Hair follicular keratinocyte (primary cell): ENCODE results near the gene KIF1A. TPM values are rescaled to one million over a fixed set of nuclear protein-coding genes. Genes with fewer than 3 reads are reported as not detected.

ENCODE experiments used
- total RNA-seq: library from RNA; depleted of rRNA; stranded (reverse); fragments of >200 nt; gene quantifications from 2 replicates; pipeline ENCODE4 v1.2.3, GENCODE V29; 2015

The KIF1A gene, protein sequence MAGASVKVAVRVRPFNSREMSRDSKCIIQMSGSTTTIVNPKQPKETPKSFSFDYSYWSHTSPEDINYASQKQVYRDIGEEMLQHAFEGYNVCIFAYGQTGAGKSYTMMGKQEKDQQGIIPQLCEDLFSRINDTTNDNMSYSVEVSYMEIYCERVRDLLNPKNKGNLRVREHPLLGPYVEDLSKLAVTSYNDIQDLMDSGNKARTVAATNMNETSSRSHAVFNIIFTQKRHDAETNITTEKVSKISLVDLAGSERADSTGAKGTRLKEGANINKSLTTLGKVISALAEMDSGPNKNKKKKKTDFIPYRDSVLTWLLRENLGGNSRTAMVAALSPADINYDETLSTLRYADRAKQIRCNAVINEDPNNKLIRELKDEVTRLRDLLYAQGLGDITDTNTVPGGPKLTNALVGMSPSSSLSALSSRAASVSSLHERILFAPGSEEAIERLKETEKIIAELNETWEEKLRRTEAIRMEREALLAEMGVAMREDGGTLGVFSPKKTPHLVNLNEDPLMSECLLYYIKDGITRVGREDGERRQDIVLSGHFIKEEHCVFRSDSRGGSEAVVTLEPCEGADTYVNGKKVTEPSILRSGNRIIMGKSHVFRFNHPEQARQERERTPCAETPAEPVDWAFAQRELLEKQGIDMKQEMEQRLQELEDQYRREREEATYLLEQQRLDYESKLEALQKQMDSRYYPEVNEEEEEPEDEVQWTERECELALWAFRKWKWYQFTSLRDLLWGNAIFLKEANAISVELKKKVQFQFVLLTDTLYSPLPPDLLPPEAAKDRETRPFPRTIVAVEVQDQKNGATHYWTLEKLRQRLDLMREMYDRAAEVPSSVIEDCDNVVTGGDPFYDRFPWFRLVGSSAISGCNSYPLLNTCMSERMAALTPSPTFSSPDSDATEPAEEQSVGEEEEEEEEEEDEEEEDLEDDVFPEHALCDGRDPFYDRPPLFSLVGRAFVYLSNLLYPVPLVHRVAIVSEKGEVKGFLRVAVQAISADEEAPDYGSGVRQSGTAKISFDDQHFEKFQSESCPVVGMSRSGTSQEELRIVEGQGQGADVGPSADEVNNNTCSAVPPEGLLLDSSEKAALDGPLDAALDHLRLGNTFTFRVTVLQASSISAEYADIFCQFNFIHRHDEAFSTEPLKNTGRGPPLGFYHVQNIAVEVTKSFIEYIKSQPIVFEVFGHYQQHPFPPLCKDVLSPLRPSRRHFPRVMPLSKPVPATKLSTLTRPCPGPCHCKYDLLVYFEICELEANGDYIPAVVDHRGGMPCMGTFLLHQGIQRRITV (N-terminal part only)
- not detected in 2 replicates for total RNA-seq

DNA sequence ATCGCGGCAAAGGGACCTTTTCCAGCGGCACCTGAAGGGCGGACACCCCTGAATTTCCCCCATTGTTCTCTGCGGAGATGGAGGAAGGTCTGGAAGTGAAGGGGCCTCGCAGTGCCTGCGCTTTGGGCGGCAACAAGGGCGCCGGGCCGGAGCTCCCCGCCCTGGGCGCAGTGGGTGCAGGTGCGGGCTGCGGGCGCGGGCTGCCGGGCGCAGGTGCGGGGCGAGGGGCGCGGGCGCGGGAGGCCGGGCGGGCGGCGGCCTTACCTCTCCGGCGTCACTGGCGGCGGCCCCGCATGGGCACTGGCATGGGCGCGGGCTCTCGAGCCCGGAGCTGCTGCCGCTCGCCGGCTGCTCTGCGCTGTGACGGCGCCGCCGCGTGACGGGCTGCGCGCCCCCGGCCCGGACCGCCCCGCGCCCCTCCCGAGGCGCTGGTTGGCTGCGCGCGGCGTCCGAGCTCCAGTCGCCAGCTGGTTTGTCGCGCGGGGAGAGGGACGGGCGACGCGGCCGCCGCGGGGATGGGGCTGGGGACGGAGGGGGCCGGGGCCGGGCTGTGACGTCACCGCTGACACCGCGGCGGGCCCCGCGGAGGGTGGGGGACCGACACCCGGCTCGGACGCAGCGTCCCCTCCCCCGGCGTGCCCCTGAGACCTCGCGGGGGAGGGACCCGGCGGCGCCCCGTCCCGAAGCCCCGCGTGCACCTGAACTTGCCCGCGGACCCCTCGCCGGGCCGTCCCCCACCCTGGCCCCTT, at the start of gene KIF1A:
Gene KIF1A, minus strand, starts transcription at position 362 of the 749 bp plus-strand sequence. CDS start 22,467 bp downstream, outside the sequence.

GRCh38 chr2:240868286-240869108, 48.5 kb upstream of the KIF1A start, which contains the start of gene AGXT:
Gene AGXT (plus strand): TSS chr2:240868824. CDS start chr2:240868866, 42 bp downstream.

GRCh38 chr2:240691631-240692420, 128.2 kb downstream of the KIF1A start, which contains the start of gene AQP12A:
Gene AQP12A (plus strand): TSS chr2:240691866. CDS start chr2:240691914, 48 bp downstream.

GRCh38 chr2:240682431-240683224, 137.4 kb downstream of the KIF1A start, which contains the start of gene AQP12B:
Gene AQP12B (minus strand): TSS chr2:240682885. CDS start chr2:240682837, 48 bp downstream.

Other genes with a start within 250 kb of the KIF1A start
- gene CAPN10, start 233.5 kb downstream of the KIF1A start, total RNA-seq, result 15.6 and 16.2 TPM in 2 replicates
- not detected in 2 replicates for gene GPR35, start 194.7 kb downstream of the KIF1A start, total RNA-seq
- not detected in 2 replicates for gene AQP12B, start 137.3 kb downstream of the KIF1A start, total RNA-seq
- not detected in 2 replicates for gene AQP12A, start 128.4 kb downstream of the KIF1A start, total RNA-seq
- not detected in 2 replicates for gene AGXT, start 48.6 kb upstream of the KIF1A start, total RNA-seq
- gene MAB21L4, start 75.9 kb upstream of the KIF1A start, total RNA-seq, result 0.11 TPM in 1 of 2 replicates, not detected in the other
- not detected in 2 replicates for gene CROCC2, start 86.1 kb upstream of the KIF1A start, total RNA-seq
- 0.08 and 1.2 TPM in 2 replicates for gene SNED1, start 178.4 kb upstream of the KIF1A start, total RNA-seq